Heart left ventricle (tissue), 13 donors: ENCODE measurements around the gene DEPDC5.

ENCODE experiments used
- POLR2A ChIP-seq, 2 donors: fragments of 450-650 bp; IDR thresholded peaks; one replicate each; pipeline ENCODE4 v1.6.1; 2017; ENCODE audit warnings: antibody characterized with exemption in 2 of 2, mild to moderate bottlenecking in 2 of 2, moderate library complexity in 2 of 2
- TF ChIP-seq, protein P1 (sequence below), 12 donors: fragments of 200-600 bp; sonication (generic) in 4 of 12; IDR thresholded peaks; one replicate each; pipeline versions ENCODE4 v1.5.0 to v1.8.0; 2018 to 2022; ENCODE audit warnings: antibody characterized with exemption in 12 of 12, mild to moderate bottlenecking in 5 of 12
- donor health status: ischemic (EF 13 %, LVEDD 7.1; RV severe dilation, severe dysfunction).
- donor health status: DM: no; HTN: yes; CAD: no.
- donor health status: DM: no; HTN: no; CAD: no.
- donor health status: ischemic (EF 25% LVEDD 6.9; RV normal size, moderate dysfunction).
- donor health status: ischemic (EF 25% LVEDD 5.7; RV mildly dilated, moderate dysfunction).
- donor health status: ischemic (EF 35%, LVEDD 5.7; RV mildly dilated, moderate dysfunction).
- donor health status: nonischemic (EF 11% LVEDD 7.7; RV severe dilation, severe dysfunction).
- donor health status: DM: yes; HTN: yes; CAD: no.
- donor health status: PGD.
- donor health status: ischemic (EF 29% LVEDD 5.4; RV normal size, mild dysfunction).
- donor health status: nonischemic (EF 23%, LVEDD 6.1; RV moderate dilation, normal function).

DNA sequence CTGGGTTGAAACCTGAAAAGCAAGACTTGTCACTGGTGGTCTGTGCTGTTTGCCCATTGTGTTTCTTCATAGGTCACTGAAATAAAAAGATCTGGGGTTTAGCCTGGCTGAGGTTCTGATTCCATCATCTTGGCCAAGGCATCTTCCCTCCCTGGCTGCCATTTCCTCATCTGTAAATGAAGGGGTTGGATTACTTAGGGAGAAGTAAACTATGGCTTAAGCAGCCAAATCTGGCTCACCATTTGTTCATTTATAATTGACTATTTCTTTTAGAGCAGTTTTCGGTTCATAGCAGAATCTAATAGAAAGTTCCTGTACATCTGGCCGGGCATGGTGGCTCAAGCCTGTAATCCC lies 138.2 kb downstream of the DEPDC5 start:
- TF ChIP-seq, protein P1, sequence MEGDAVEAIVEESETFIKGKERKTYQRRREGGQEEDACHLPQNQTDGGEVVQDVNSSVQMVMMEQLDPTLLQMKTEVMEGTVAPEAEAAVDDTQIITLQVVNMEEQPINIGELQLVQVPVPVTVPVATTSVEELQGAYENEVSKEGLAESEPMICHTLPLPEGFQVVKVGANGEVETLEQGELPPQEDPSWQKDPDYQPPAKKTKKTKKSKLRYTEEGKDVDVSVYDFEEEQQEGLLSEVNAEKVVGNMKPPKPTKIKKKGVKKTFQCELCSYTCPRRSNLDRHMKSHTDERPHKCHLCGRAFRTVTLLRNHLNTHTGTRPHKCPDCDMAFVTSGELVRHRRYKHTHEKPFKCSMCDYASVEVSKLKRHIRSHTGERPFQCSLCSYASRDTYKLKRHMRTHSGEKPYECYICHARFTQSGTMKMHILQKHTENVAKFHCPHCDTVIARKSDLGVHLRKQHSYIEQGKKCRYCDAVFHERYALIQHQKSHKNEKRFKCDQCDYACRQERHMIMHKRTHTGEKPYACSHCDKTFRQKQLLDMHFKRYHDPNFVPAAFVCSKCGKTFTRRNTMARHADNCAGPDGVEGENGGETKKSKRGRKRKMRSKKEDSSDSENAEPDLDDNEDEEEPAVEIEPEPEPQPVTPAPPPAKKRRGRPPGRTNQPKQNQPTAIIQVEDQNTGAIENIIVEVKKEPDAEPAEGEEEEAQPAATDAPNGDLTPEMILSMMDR (IDR thresholded peaks at IDR 0.05), result no peak
- TF ChIP-seq POLR2A (IDR thresholded peaks at IDR 0.05), result no peak
